Coronary artery (tissue), 2 donors: Measurements from ENCODE around the gene SYTL1.

Experiments used
- DNase-seq: peaks from one replicate; pipeline ENCODE4 v3.0.0-alpha.2; 2017; ENCODE audit warnings: low spot score
- H3K27ac ChIP-seq, 2 donors: fragments of 200-600 bp; sonication (generic); one replicate each; pipeline ENCODE4 v1.5.1; 2016 to 2019
- H3K4me3 ChIP-seq: fragments of 200-600 bp; sonication (generic); 2 replicates; pipeline ENCODE4 v1.5.1; 2016; ENCODE audit warnings: mild to moderate bottlenecking, moderate library complexity
- TF ChIP-seq, protein P1 (sequence below): fragments of 200-600 bp; sonication (generic); IDR thresholded peaks from one replicate; pipeline ENCODE4 v1.5.1; 2019; ENCODE audit warnings: antibody characterized with exemption

Gene SYTL1

DNA sequence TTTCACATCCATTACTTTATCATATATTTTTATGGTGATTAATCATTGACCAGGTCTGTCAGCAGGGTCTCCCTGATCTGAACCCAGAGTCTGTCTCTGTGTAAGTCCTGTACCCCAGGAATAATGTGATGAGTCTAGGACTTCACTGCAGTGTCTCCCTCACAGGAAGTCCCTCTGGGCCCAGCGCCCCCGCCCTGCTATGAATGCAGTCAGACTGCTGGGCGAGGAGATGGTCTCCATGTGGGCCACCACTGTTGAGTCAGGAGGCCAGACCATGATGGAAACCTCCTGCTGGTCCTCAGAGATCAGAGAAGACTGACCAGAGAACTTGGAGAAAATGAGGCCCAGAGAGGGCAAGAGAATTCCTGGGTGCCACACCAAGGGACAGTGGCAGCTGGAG, 10.4 kb upstream of the SYTL1 start:
- DNase-seq: no peak
- Histone ChIP-seq H3K4me3 (no peak overlapping the region), H3K27ac (no peak overlapping the region)
- TF ChIP-seq, protein P1, sequence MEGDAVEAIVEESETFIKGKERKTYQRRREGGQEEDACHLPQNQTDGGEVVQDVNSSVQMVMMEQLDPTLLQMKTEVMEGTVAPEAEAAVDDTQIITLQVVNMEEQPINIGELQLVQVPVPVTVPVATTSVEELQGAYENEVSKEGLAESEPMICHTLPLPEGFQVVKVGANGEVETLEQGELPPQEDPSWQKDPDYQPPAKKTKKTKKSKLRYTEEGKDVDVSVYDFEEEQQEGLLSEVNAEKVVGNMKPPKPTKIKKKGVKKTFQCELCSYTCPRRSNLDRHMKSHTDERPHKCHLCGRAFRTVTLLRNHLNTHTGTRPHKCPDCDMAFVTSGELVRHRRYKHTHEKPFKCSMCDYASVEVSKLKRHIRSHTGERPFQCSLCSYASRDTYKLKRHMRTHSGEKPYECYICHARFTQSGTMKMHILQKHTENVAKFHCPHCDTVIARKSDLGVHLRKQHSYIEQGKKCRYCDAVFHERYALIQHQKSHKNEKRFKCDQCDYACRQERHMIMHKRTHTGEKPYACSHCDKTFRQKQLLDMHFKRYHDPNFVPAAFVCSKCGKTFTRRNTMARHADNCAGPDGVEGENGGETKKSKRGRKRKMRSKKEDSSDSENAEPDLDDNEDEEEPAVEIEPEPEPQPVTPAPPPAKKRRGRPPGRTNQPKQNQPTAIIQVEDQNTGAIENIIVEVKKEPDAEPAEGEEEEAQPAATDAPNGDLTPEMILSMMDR: no peak

DNA sequence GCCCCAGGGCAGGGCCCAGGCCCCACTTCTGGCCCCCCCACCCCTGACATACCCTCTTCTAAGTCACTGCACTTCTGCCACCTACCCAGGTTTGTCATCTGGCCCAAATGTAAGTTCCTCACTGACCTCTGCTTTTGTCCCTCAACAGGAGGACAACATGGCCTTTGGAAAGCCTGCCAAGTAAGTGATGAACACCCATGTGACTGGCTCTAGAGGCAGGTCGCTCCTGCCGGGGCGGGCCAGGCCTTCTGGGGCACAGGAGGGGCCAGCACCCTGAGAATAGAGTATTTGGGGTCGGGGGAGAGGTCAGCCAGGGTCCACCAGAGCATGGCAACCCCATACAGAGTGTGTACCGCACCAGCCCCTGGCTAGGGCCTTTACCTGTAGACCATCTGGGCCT, 9.9 kb upstream of the SYTL1 start:
- TF ChIP-seq, protein P1: no peak
- no peak for DNase-seq
- no peak overlapping the region for H3K4me3 ChIP-seq
- no peak overlapping the region for H3K27ac ChIP-seq

DNA sequence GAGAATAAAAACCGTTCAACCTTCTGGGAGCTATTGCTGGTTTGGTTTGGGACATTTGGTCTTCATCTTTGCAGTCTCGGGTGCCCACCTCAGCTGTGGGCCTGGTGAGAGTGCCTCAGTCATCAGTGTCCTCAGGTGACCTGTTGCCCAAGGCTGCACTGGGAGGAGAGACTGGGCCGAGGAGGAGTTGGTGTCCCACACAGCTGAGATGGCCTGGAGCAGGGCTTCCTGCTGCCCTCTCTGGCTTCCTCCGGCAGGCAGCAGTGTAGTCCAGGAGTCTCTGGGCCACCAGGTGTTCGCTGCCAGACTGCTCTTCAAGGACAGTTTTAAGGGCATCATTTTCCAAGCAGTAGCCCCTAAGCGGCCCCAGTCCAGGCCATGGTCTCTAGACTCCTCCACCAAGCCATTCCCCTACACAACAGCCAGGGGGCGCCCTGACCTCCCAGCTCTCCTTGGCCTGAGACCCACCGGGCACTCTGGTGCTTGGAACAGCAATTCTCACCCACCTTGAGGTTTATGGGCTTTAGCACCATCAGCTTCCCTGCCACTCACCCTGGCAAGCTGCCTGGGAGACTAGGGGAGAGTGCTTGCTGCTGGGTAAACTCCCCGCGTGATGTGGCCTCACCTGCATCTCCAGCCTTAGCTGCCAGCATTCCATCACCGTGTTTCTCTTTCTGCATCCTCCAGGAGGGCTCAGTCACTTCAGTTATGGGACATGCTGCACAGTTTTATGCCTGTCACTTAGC, 9.1 kb upstream of the SYTL1 start:
- Histone ChIP-seq H3K27ac (no peak overlapping the region), H3K4me3 (no peak overlapping the region)
- TF ChIP-seq, protein P1: peak; percentile 62
- DNase-seq: no peak

DNA sequence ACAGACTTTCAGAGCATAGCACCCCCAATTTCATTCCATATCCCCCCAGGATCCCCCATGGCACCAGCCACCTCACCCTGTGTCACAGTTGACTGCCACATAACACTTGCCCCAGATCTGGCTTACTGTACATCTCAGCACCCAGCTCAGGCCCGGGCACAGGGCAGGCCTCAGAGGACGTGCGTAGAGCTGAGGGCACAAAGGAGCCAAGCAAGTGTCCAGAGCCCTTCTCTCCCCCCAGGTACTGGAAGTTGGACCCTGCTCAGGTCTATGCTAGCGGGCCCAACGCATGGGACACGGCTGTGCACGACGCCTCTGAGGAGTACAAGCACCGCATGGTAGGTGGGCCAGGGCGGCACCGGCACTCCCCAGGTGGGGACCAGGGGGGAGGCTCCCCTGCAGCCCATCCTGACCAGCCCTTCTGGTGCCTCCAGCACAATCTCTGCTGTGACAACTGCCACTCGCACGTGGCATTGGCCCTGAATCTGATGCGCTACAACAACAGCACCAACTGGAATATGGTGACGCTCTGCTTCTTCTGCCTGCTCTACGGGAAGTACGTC, 8.0 kb upstream of the SYTL1 start:
- TF ChIP-seq, protein P1: no peak
- no peak for DNase-seq
- Histone ChIP-seq H3K4me3 (no peak overlapping the region), H3K27ac (no peak overlapping the region)

DNA sequence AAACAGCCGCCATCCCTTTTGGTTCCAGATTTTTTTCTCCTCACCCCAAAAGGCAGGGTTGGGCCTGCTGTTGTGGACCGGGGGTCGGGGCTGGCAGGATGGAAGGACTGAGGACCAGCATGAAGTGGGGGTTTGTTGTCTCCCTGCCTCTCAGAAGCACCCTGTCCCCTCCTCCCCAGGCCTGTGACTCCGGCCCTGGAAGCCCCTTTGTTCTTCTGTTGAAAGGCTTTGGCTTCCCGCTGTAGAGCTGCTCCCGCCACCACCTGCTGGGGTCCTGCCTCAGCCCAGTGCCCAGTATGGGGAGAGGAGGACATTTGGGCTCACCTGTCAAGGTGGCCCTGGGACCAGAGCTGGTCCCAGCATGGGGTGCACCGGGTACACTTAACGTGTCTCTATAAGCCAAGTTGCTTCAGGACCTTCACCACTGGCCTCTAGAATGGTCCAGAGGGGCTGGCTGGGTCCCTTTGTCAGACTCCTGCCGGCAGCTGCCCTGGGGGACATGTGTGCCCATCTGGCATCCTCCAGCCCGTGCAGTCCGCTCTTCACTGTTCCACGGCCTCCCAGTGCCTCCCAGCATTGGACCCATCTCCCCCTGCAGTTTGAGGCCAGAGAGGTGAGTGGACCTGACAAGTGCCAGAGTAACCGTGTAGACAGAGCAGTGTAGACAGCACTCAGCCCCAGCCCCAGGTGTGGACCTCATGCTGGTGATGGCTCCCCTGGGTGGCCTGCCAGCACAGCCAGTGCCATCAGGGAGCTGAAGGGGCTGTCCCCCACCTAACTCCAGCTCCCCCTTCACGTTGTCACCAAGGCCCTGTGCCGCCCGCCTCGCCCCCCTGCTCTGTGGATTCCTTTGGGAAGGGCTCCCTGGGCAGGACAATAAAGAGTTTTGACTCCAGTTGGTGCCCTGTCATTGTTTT, 6.1 kb upstream of the SYTL1 start:
- H3K27ac ChIP-seq: no peak overlapping the region
- DNase-seq: peak; percentile 69
- no peak overlapping the region for H3K4me3 ChIP-seq
- TF ChIP-seq, protein P1: no peak

DNA sequence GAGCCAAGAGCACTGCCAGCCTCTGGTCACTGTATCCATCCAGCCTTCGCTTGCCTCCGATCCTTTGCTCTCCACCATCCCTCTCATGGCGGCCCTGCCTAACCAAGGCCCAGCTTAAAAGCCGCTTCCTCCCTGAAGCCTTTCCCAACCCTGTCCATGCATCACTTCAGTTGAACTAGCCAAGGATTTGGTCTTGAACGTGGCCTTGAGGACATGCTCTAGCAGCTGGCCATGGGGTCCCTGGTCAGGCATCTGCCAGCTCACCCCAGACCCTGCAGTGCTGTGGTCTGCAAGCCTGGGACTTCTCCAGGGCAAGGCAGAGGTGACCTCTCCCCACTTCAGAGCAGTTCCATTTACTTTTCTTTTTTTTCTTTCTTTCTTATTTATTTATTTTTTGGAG, 5.1 kb upstream of the SYTL1 start:
- Histone ChIP-seq H3K4me3 (no peak overlapping the region), H3K27ac (no peak overlapping the region)
- TF ChIP-seq, protein P1: no peak
- DNase-seq: no peak
